Measurements from ENCODE around the gene MINDY2.

MINDY2 gene

GRCh38 chr15:58886921-58887320 is 115.8 kb downstream of the MINDY2 start:
- no peak for DNase-seq (ENCODE audit: low read depth)

DNA sequence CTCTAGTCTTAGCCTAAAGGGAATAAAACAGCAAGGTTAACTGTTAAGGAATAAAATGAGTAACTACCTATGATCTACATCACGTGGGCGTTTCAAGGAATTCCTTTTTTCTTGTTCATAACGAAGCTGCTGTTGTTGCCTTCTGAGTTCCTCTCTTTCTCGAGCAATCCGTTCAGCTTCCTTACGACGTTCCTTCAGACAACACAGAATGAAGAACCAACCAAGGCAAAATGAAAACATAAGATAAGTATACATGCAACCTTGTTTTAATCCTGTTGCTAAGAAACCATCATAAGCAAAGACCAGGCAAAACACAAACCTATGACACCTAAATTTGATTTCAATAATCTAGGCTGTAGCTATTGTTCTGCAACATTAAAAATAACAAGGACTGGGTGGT is 118.3 kb downstream of the MINDY2 start:
- DNase-seq (ENCODE audit: low read depth), result no peak

GRCh38 chr15:58898150-58898680 is 127.1 kb downstream of the MINDY2 start:
- no peak for DNase-seq (ENCODE audit: low read depth)

DNA sequence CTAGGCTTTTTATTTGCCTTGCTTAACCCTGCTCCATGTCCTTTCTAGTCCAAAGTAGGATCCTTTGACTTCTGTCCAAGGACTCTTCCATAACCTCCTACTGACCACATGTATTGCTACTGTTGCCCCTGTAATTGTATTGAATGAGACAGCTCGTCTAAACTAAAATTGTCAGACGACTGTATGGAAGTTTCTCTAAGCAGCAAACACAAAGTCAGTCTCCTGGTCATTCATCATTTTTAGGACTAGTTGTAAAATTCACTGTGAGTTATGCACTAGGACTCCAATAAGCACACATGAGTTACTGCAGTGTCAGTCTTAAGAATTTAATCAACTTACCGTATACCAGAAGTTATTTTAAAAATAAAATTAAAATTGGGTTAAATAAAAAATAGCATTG is 129.5 kb downstream of the MINDY2 start:
- DNase-seq (ENCODE audit: low read depth), result no peak

GRCh38 chr15:58908550-58909309 is 137.6 kb downstream of the MINDY2 start:
- no peak for DNase-seq (ENCODE audit: low read depth)

DNA sequence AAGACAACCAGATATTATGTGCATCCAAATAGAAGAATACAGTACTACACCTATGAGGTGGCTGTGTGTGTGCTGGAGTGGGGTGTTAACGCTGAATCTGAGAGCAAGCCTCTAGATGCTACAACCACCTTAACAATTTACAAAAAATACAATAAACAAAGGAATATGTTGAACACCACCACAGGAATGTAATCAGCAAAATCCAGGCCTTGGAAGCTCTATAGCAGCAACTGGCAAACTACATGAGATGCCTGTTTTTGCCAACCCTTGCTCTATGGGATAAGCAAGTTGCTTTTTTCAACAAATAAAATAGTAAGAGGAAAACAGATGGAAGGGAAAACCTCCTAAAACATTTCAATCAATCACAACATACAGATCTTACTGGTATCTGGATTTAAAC is 138.5 kb downstream of the MINDY2 start:
- no peak for DNase-seq (ENCODE audit: low read depth)

- no peak for DNase-seq (ENCODE audit: low read depth)
Observed at GRCh38 chr15:58910456-58910855, 139.4 kb downstream of the MINDY2 start.
